AG09309 (cell line): Measurements from ENCODE around the gene EFHC1.

Experiments
- DNase-seq: peaks from one replicate; pipeline ENCODE4 v3.0.0-alpha.2; 2010; ENCODE audit warnings: low read depth
- H3K4me3 ChIP-seq: 2 replicates; pipeline ENCODE4 v1.5.1; 2011; ENCODE audit warnings: mild to moderate bottlenecking, low read depth, low read length, moderate library complexity; ENCODE audit not compliant: control insufficient read depth
- TF ChIP-seq, protein P1 (sequence below): IDR thresholded peaks from 2 replicates; pipeline ENCODE4 v1.5.1; 2011; ENCODE audit warnings: mild to moderate bottlenecking, low read depth, low read length, inconsistent platforms; ENCODE audit not compliant: insufficient read depth, control insufficient read depth; ENCODE audit errors: missing control alignments

The EFHC1 gene

DNA sequence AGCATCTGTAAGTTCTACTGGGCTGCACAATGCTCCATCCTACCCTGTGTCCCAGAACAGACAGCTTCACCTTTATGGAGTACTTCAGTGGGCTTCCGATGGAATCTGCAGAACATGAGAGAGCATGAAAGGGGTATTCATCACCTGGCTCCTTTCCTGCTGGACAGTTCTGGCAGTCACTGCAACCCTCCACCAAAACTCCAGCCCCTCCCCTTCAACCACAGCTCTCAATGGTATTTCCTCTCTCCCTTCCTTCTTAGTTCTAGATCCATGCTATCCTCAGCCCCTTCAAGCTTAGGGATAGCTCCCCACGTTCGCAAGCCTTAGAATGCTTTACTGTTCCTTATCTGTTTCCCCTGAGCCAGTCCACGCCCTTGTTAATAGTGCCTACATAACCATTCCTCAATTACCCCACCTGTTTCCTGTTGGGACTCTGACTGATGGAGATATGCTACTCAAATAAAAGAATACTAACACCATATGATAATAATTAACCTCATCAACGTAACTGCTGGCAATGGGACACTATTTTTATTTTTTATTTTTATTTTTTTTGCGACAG is 130.0 kb downstream of the EFHC1 start:
- TF ChIP-seq, protein P1, sequence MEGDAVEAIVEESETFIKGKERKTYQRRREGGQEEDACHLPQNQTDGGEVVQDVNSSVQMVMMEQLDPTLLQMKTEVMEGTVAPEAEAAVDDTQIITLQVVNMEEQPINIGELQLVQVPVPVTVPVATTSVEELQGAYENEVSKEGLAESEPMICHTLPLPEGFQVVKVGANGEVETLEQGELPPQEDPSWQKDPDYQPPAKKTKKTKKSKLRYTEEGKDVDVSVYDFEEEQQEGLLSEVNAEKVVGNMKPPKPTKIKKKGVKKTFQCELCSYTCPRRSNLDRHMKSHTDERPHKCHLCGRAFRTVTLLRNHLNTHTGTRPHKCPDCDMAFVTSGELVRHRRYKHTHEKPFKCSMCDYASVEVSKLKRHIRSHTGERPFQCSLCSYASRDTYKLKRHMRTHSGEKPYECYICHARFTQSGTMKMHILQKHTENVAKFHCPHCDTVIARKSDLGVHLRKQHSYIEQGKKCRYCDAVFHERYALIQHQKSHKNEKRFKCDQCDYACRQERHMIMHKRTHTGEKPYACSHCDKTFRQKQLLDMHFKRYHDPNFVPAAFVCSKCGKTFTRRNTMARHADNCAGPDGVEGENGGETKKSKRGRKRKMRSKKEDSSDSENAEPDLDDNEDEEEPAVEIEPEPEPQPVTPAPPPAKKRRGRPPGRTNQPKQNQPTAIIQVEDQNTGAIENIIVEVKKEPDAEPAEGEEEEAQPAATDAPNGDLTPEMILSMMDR, result no peak
- DNase-seq, result no peak
- no peak overlapping the region for H3K4me3 ChIP-seq

DNA sequence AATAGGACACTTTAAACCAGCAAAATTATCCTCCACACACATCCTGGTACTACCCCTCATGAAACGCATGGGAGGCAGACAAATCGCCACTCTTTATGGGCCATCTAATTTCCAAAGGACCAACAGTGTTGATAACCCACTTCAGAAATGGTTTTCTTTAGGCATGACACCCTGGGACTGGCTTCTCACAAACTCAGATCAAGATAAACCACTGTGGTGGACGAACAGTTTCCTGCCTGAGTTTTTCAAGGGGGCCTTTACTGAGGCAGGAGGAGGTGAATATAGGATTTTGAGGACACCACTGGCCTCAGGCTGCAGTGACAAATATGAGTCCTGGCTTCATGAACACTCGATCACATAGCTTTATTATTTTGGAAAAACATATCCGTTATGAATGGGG is 130.7 kb downstream of the EFHC1 start:
- TF ChIP-seq, protein P1, result no peak
- no peak for DNase-seq
- H3K4me3 ChIP-seq, result no peak overlapping the region

DNA sequence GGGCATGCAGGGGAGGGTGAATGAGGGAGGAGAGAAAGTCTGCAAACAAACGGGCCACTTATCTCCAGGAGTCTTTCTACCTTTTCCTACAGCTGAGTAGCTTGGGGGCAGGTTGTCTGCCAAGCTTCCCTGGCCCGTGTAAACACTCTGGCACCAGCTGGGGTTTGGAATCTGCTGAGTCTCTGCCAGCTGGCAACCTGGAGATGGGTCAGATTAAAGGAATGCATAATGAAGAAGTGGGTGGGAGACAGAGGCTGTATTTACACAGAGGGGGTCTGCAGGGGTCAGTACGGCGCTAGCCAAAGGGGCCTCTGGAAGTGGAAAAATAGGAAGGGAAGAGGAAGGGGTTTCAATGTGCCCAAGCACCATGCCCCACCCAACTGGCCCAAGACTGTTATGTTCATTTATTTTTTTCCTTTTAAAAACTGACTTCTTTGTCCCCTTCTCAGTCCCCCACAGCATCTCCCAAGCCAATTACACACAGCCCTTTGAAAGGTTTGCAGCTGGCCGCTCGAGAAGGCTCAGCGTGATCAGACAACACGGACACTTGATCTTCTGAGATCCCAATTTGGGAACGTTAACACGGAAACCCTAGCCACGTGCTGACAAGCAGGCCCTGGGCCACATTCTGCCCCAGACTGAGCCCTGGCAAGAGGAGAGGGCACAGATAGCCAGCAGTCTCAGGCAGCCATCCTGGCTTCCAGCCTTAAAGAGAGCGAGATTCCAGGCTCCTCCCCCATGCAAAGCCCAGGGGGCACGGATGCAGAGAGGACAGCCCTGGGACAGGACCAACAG is 131.5 kb downstream of the EFHC1 start:
- TF ChIP-seq, protein P1, result no peak
- DNase-seq, result no peak
- H3K4me3 ChIP-seq, result no peak overlapping the region

DNA sequence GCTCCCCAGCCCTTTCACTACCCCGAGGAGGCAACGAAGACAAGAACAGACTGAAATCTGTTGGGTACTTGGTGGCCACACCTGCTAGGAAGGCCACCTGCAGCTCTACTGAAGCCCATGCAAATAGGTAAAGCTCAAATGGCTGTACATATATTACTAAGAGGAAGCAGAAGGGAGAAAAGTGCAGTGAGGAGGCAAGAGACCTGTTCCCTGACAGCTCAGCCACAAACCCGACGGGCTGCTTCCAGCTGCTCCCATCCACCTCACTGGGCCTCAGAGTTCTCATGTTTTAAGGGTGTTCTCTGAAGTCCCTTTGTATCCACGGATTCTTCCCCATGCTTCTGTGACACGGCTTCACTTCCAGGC is 132.1 kb downstream of the EFHC1 start:
- H3K4me3 ChIP-seq, result no peak overlapping the region
- DNase-seq, result no peak
- TF ChIP-seq, protein P1, result no peak

DNA sequence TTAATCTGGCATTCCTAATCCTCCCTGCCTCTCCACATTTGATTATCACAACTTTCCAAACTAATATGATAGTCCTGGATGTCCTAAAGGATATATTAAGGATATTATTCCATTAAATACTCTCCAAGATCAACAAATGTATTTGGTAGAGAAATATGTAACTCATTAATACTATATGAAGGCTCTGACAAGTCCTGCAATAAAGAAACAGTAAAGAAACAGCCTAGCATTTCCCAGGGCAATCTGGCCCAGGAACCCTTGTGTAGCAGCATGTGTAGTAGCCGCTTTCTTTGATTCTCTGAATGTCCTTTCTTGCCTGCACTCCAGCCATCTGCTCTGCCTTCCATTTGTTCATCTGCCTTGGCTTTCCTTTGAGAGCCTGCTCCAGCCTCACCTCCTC is 133.0 kb downstream of the EFHC1 start:
- H3K4me3 ChIP-seq, result no peak overlapping the region
- DNase-seq, result no peak
- TF ChIP-seq, protein P1, result no peak

DNA sequence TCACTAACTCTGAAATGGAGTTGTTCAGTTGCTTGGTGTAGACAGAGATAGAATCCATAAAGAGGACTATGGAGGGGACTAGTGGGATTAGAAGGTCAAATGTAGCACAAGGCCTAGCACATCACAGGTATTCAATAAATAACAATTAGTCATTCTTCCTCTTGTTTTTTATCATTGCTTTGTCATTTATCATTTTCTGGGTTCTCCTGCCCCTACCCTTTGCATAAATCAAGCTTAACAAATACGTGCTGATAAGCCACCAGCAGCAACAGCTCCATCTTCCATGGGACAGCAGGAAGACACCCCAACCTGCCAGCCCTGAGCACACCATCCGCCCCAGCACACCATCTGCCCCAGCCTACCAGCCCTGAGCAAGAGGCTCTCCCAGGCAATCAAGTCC is 133.6 kb downstream of the EFHC1 start:
- no peak for DNase-seq
- no peak overlapping the region for H3K4me3 ChIP-seq
- TF ChIP-seq, protein P1, result no peak
